GM10266 (cell line): ENCODE measurements around the gene POU2F1.

ENCODE experiments used
- DNase-seq: peaks from one replicate; pipeline ENCODE4 v3.0.0; 2012; ENCODE audit errors: extremely low spot score
- TF ChIP-seq, protein P1 (sequence below): IDR thresholded peaks from 2 replicates; pipeline ENCODE4 v1.5.1; 2012; ENCODE audit warnings: mild to moderate bottlenecking, low read depth; ENCODE audit not compliant: control insufficient read depth, insufficient read depth; ENCODE audit errors: missing control alignments

POU2F1 gene

GRCh38 chr1:167273027-167273800, 52.5 kb downstream of the POU2F1 start:
- no peak for DNase-seq
- TF ChIP-seq, protein P1, sequence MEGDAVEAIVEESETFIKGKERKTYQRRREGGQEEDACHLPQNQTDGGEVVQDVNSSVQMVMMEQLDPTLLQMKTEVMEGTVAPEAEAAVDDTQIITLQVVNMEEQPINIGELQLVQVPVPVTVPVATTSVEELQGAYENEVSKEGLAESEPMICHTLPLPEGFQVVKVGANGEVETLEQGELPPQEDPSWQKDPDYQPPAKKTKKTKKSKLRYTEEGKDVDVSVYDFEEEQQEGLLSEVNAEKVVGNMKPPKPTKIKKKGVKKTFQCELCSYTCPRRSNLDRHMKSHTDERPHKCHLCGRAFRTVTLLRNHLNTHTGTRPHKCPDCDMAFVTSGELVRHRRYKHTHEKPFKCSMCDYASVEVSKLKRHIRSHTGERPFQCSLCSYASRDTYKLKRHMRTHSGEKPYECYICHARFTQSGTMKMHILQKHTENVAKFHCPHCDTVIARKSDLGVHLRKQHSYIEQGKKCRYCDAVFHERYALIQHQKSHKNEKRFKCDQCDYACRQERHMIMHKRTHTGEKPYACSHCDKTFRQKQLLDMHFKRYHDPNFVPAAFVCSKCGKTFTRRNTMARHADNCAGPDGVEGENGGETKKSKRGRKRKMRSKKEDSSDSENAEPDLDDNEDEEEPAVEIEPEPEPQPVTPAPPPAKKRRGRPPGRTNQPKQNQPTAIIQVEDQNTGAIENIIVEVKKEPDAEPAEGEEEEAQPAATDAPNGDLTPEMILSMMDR, result no peak

- TF ChIP-seq, protein P1, result no peak
- DNase-seq, result no peak
These were observed 53.4 kb downstream of the POU2F1 start for GRCh38 chr1:167274061-167274460.

DNA sequence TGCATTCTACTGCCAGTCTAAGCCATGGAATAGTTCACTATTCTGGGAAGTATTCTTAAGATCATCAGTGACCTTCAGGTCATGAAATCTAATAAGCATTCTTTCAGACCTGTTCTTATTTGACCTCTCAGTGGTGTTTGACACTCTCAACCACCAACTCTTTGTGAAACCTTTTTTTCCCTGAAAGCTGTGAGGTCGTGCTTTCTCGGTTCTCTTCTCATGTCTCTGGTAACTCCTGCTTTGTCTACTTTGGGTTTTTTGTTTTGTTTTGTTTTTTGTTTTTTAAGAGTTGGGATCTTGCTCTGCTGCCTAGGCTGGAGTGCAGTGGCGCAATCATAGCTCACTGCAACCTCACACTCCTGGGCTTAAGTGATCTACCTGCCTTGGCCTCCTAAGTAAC, 56.3 kb downstream of the POU2F1 start:
- TF ChIP-seq, protein P1, result no peak

DNA sequence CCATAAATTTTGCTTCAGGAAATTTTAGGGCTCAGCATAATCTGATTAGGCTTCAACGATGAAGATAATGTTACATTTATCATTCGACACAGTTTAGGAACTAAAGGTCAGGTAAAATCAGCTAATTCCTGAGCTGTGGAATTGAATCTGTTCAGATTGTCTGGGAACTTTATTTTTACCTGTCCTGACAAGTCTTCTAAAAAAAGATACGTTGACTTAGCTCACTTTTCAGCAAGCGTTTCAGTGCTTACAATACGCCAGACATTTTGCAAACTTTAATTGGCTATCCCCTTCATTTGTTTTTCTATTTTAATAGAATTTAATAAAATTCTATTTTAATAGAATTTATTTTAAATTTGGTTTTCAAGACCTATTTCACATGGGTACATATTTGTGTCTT, 57.8 kb downstream of the POU2F1 start:
- DNase-seq, result no peak
- TF ChIP-seq, protein P1, result no peak

More for the DNA sequence above, 56.3 kb downstream of the POU2F1 start:
- peak; percentile 28 for DNase-seq

GRCh38 chr1:167280912-167281311, 60.2 kb downstream of the POU2F1 start:
- TF ChIP-seq, protein P1, result no peak
- DNase-seq, result no peak

- TF ChIP-seq, protein P1, result no peak
- DNase-seq, result no peak
These were observed 67.8 kb downstream of the POU2F1 start for GRCh38 chr1:167288390-167289074.

DNA sequence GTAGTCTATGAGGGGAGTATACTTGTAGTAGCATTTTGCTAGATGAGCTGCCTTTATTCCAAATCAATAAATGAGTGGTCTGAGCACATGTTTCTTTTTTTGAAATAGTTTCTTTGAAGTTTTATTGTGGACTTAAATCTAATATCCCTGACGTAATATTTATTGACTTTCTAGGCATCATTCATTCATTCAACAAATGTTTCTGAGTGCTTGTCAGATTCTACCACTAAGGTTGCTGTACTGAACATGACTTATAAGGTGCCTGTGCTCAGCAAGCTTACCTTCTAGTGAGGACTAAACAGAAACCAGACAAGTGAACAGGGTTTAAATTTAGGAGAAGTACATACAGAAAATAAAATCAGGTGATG, 68.4 kb downstream of the POU2F1 start:
- TF ChIP-seq, protein P1, result no peak
- no peak for DNase-seq
